Smooth muscle cell (in vitro differentiated cells): ENCODE data around the gene SELENOO. TPM values are rescaled to one million over a fixed set of nuclear protein-coding genes. Genes with fewer than 3 reads are reported as not detected.

Experiments
- DNase-seq: peaks from one replicate; lab custom pipeline; 2025; ENCODE audit not compliant: unreplicated experiment; lab: John Stamatoyannopoulos, UW
- H2AFZ ChIP-seq: fragments of 200-600 bp; sonication (generic); 2 replicates; pipeline ENCODE4 v1.6.0; 2016; ENCODE audit warnings: antibody characterized with exemption, low read depth, mild to moderate bottlenecking
- H3F3A ChIP-seq: fragments of 200-600 bp; sonication (generic); 2 replicates; pipeline ENCODE4 v1.6.0; 2017; ENCODE audit warnings: antibody characterized with exemption, low read depth
- H3K27ac ChIP-seq: fragments of 200-600 bp; sonication (generic); 2 replicates; pipeline ENCODE4 v1.5.1; 2016; ENCODE audit warnings: low read depth, mild to moderate bottlenecking
- H3K27me3 ChIP-seq: fragments of 200-600 bp; sonication (generic); 2 replicates; pipeline ENCODE4 v1.6.1; 2016; ENCODE audit warnings: low read depth, mild to moderate bottlenecking
- H3K36me3 ChIP-seq: fragments of 200-600 bp; sonication (generic); 2 replicates; pipeline ENCODE4 v1.5.1; 2016; ENCODE audit warnings: low read depth
- H3K4me1 ChIP-seq: fragments of 200-600 bp; sonication (generic); 2 replicates; pipeline ENCODE4 v1.5.1; 2016; ENCODE audit warnings: low read depth
- H3K4me2 ChIP-seq: fragments of 200-600 bp; sonication (generic); 2 replicates; pipeline ENCODE4 v1.6.0; 2016; ENCODE audit warnings: mild to moderate bottlenecking
- H3K4me3 ChIP-seq: fragments of 200-600 bp; sonication (generic); 2 replicates; pipeline ENCODE4 v1.5.1; 2016; ENCODE audit warnings: mild to moderate bottlenecking
- H3K79me2 ChIP-seq: fragments of 200-600 bp; sonication (generic); 2 replicates; pipeline ENCODE4 v1.6.0; 2016; ENCODE audit warnings: low read depth, mild to moderate bottlenecking
- H3K9ac ChIP-seq: fragments of 200-600 bp; sonication (generic); 2 replicates; pipeline ENCODE4 v1.6.0; 2016; ENCODE audit warnings: low read depth
- H3K9me3 ChIP-seq: fragments of 200-600 bp; sonication (generic); replicated peaks from 2 replicates; pipeline ENCODE4 v1.5.1; 2016; ENCODE audit warnings: low read depth
- H4K20me1 ChIP-seq: fragments of 200-600 bp; sonication (generic); 2 replicates; pipeline ENCODE4 v1.6.0; 2016; ENCODE audit warnings: low read depth
- CTCF ChIP-seq: fragments of 200-600 bp; sonication (generic); IDR thresholded peaks from 2 replicates; pipeline ENCODE4 v1.5.1; 2017; ENCODE audit warnings: borderline replicate concordance, mild to moderate bottlenecking, antibody characterized with exemption; ENCODE audit not compliant: insufficient read depth, poor library complexity, severe bottlenecking
- WGBS: methylation state at CpG from one replicate; pipeline ENCODE4 v1.1.7; 2016; ENCODE audit warnings: low lambda C conversion rate; 5-methylcytosine and 5-hydroxymethylcytosine counted together
- polyA plus RNA-seq: library from polyadenylated mRNA; unstranded; fragments of >200 nt; fragmentation: Nextera tagmentation; extraction: Ambion mirVana; gene quantifications from 2 replicates; pipeline ENCODE4 v1.2.1, GENCODE V29; 2016
- total RNA-seq: library from RNA; depleted of rRNA; stranded (reverse); fragments of >200 nt; gene quantifications from 2 replicates; pipeline ENCODE4 v1.2.3, GENCODE V29; 2014

The SELENOO gene
- total and polyA plus RNA-seq, 2 experiments from 2014 or later = 9.0 to 21.3 TPM

GRCh38 chr22:50262973-50263617 lies 62.3 kb downstream of the SELENOO start:
- Histone ChIP-seq H3F3A (no peaks in the 10 kb centered on the region), H2AFZ (no peak overlapping the region), H3K9me3 (no peaks in the 10 kb centered on the region), H3K27me3 (peaks cover 21% of the 10 kb centered on the region), H3K79me2 (peaks cover 4% of the 10 kb centered on the region), H3K4me3 (no peak overlapping the region), H3K4me1 (peaks cover 8% of the 10 kb centered on the region), H3K27ac (no peak overlapping the region), H3K36me3 (no peaks in the 10 kb centered on the region), H3K4me2 (no peak overlapping the region), H4K20me1 (peaks cover 4% of the 10 kb centered on the region), H3K9ac (no peak overlapping the region)
- 83% methylated on average over 9 of the region's 9 CpGs for WGBS
- no peak for DNase-seq
- no peak for TF ChIP-seq CTCF

- DNase-seq = no peak
Observed at GRCh38 chr22:50264104-50264745, 63.4 kb downstream of the SELENOO start.

GRCh38 chr22:50264946-50265669 lies 64.3 kb downstream of the SELENOO start:
- no peaks in the 10 kb centered on the region for H3K79me2 ChIP-seq
- no peak overlapping the region for H3K4me3 ChIP-seq
- no peaks in the 10 kb centered on the region for H3K36me3 ChIP-seq
- H3K9ac ChIP-seq = no peak overlapping the region
- peaks cover 26% of the 10 kb centered on the region for H3K27me3 ChIP-seq
- peaks cover 8% of the 10 kb centered on the region for H3K4me1 ChIP-seq
- H3K4me2 ChIP-seq = no peak overlapping the region
- H3K27ac ChIP-seq = no peak overlapping the region
- H2AFZ ChIP-seq = no peak overlapping the region
- WGBS = 86% methylated on average over 14 of the region's 15 CpGs
- H3F3A ChIP-seq = no peaks in the 10 kb centered on the region
- DNase-seq = no peak
- H4K20me1 ChIP-seq = peaks cover 10% of the 10 kb centered on the region
- TF ChIP-seq CTCF = no peak
- H3K9me3 ChIP-seq = no peaks in the 10 kb centered on the region

More at GRCh38 chr22:50264104-50264745, 63.4 kb downstream of the SELENOO start:
- H3K9me3 ChIP-seq = no peaks in the 10 kb centered on the region
- no peak overlapping the region for H3K4me3 ChIP-seq
- WGBS = 90% methylated on average over 15 of the region's 15 CpGs
- no peak overlapping the region for H3K4me2 ChIP-seq
- H3K4me1 ChIP-seq = peaks cover 8% of the 10 kb centered on the region
- no peak overlapping the region for H3K27ac ChIP-seq
- H2AFZ ChIP-seq = no peak overlapping the region
- H3K9ac ChIP-seq = no peak overlapping the region
- peaks cover 10% of the 10 kb centered on the region for H4K20me1 ChIP-seq
- no peak for TF ChIP-seq CTCF
- peaks cover 26% of the 10 kb centered on the region for H3K27me3 ChIP-seq
- no peaks in the 10 kb centered on the region for H3K36me3 ChIP-seq
- no peaks in the 10 kb centered on the region for H3F3A ChIP-seq
- peaks cover 3% of the 10 kb centered on the region for H3K79me2 ChIP-seq
